Upper lobe of left lung (tissue), 4 donors: Measurements from ENCODE around the gene SCFD2.

Experiments
- CTCF ChIP-seq, 6 experiments: fragments of 450-650 bp in 4 of 6; fragments of 200-600 bp in 2 of 6; sonication (generic) in 2 of 6; IDR thresholded peaks; one replicate each; pipeline ENCODE4 v1.5.1; 2016 to 2019; ENCODE audit warnings: antibody characterized with exemption in 6 of 6
- POLR2A ChIP-seq, 4 donors: fragments of 450-650 bp; IDR thresholded peaks; one replicate each; pipeline ENCODE4 v1.5.1; 2016 to 2017; ENCODE audit warnings: antibody characterized with exemption in 4 of 4, mild to moderate bottlenecking in 2 of 4

DNA sequence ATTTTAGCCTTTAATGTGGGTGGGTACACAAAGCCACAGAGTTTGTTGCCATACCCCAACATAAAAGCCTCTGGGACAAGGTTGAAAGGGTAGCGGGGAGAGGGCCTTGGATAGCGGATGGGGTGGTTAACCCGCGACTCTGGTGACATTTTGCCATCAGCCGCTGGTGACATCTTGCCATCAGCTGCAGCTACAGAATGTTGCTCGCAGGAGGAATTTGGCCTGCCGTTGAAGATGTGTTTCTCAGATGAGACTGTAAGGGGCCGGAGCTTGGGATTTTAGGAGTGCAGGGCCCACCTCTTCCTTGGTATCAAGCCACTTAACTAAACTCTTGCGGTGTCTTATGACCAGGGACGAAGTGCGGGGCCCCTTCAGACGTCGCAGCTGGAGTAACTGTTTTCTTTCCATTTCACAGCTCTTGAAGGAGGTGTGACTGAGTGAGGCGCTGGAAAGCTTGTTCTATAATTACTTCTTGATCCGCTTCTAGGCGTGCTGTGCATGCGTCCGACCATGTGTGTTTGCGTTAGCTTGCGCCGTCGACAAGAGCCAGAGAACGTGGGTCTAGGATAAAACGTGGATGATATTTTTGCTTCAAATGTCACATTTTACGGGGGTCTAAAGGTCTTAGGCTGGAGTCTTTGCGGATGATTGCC is 504.6 kb downstream of the SCFD2 start:
- TF ChIP-seq CTCF (IDR thresholded peaks at IDR 0.05) (no peak), POLR2A (IDR thresholded peaks at IDR 0.05) (no peak)
